Panc1 (cell line): Measurements from ENCODE around the gene KMT2D. TPM values are rescaled to one million over a fixed set of nuclear protein-coding genes. Genes with fewer than 3 reads are reported as not detected.

ENCODE experiments used
- ATAC-seq: fragments of 200-7000 bp; cut with Tn5 transposase; 2 replicates; pipeline ENCODE4 v1.9.1; 2020; ENCODE audit warnings: mild to moderate bottlenecking, moderate library complexity
- BruUV-seq: library from RNA; stranded (reverse); fragments of 400-500 nt; replicated peaks from 2 replicates; lab custom pipeline; 2021; lab: Mats Ljungman, UMichigan
- CTCF ChIA-PET: fragments of 300-600 bp; sonication (Branson Sonifier 250); formaldehyde crosslinking; loops from one replicate; lab custom pipeline; 2022; ENCODE audit warnings: antibody characterized with exemption; lab: Charles Lee
- POLR2A ChIA-PET: fragments of 300-600 bp; sonication (Branson Sonifier 250); formaldehyde crosslinking; loops from one replicate; lab custom pipeline; 2022; ENCODE audit warnings: antibody characterized with exemption; lab: Charles Lee
- DNase-seq: peaks from one replicate; pipeline ENCODE4 v3.0.0-alpha.2; 2010; ENCODE audit warnings: low read depth, low spot score
- H3K27ac ChIP-seq: 2 replicates; pipeline ENCODE4 v1.5.1; 2011; ENCODE audit warnings: mild to moderate bottlenecking, low read length, inconsistent platforms
- H3K27me3 ChIP-seq: fragments of 200-500 bp; sonication (Bioruptor generic); 2 replicates; pipeline ENCODE4 v1.6.0; 2014; ENCODE audit warnings: low read length, inconsistent platforms; ENCODE audit not compliant: control insufficient read depth, insufficient read depth
- H3K36me3 ChIP-seq: fragments of 200-500 bp; sonication (Bioruptor generic); 2 replicates; pipeline ENCODE4 v1.5.1; 2014; ENCODE audit warnings: inconsistent platforms, mild to moderate bottlenecking, low read length, moderate library complexity; ENCODE audit not compliant: control insufficient read depth, insufficient read depth
- H3K4me1 ChIP-seq: 2 replicates; pipeline ENCODE4 v1.5.1; 2011; ENCODE audit warnings: inconsistent platforms, mild to moderate bottlenecking, low read length, moderate library complexity; ENCODE audit not compliant: control insufficient read depth, insufficient read depth
- H3K4me3 ChIP-seq, 2 experiments: 2 replicates each; pipeline ENCODE4 v1.5.1; 2011 to 2012; ENCODE audit warnings: low read depth in 2 of 2, low read length in 2 of 2, mild to moderate bottlenecking in 2 of 2, inconsistent platforms in 1 of 2, moderate library complexity in 1 of 2
- H3K9me3 ChIP-seq: fragments of 200-500 bp; sonication (Bioruptor generic); 2 replicates; pipeline ENCODE4 v1.5.1; 2014; ENCODE audit warnings: low read depth, mild to moderate bottlenecking, inconsistent platforms, low read length, moderate library complexity; ENCODE audit not compliant: control insufficient read depth, insufficient read depth
- POLR2AphosphoS5 ChIP-seq: IDR thresholded peaks from 2 replicates; pipeline ENCODE4 v1.6.1; 2012; ENCODE audit warnings: mild to moderate bottlenecking, low read depth, low read length, moderate library complexity
- SIN3A ChIP-seq: IDR thresholded peaks from 2 replicates; pipeline ENCODE4 v1.6.1; 2012; ENCODE audit warnings: low read depth, mild to moderate bottlenecking, low read length, moderate library complexity, borderline replicate concordance; ENCODE audit not compliant: insufficient read depth
- TCF7L2 ChIP-seq: IDR thresholded peaks from 2 replicates; pipeline ENCODE4 v1.6.1; 2011; ENCODE audit warnings: mild to moderate bottlenecking, low read depth, low read length, inconsistent platforms
- in situ Hi-C: cut with HindIII; loops from 2 replicates; pipeline ENCODE4 v1.10.0; 2016; ENCODE audit warnings: low sequenced_read_pairs, low pct_unique_long_range_greater_than_20kb
- intact Hi-C: fragments of 100-400 bp; cut with micrococcal nuclease; formaldehyde crosslinking; loops from one replicate; pipeline ENCODE4 v1.10.0; 2022; ENCODE audit not compliant: unreplicated experiment
- total RNA-seq: library from RNA; stranded (reverse); gene quantifications from one replicate; pipeline ENCODE4 v1.2.1, GENCODE V29; 2021; ENCODE audit not compliant: unreplicated experiment
- TF ChIP-seq, protein P1 (sequence below): fragments of 450-650 bp; IDR thresholded peaks from 2 replicates; pipeline ENCODE4 v1.5.1; 2017; ENCODE audit warnings: mild to moderate bottlenecking
- TF ChIP-seq, protein P2 (sequence below), 2 experiments: IDR thresholded peaks; 2 replicates each; pipeline ENCODE4 v1.6.1; 2011 to 2012; ENCODE audit warnings: low read depth in 2 of 2, control low read depth in 1 of 2, low read length in 1 of 2, mild to moderate bottlenecking in 1 of 2, moderate library complexity in 1 of 2; ENCODE audit not compliant: insufficient read depth in 1 of 2

Gene KMT2D
- total RNA-seq, 1 experiment from 2014 or later, result 64.7 TPM

DNA sequence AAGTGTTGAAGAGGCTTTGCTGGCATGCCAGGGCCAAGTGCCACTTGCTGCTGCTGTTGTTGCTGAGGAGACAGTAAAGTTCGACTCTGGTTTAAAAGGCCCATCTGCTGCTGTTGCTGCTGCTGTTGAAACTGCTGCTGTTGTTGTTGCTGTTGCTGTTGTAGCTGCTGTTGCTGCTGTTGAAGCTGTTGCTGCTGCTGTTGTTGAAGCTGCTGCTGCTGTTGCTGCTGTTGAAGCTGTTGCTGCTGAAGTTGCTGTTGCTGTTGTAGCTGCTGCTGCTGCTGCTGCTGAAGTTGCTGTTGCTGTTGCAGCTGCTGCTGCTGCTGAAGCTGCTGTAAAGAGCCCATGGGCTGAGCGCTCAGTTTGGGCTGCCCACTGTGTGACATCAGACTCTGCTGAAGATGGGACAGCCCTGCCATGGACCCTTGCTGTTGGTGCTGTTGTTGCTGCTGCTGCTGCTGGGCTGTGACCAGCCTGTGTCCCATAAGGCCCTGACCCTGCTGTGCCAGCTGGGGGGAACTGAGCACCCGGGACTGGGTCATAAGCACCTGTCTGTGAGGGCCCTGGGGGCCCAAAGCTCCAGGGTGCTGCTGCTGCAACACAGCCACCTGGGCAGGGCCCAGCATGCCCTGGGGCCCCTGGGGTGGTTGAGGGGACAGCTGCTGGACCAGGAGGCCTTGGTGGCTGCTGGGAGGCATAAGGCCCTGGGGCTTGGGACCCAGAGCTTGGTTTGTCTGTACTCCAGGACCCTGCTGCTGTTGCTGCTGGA lies 27.7 kb downstream of the KMT2D start:
- intact Hi-C loops, result no loop called here
- in situ Hi-C loops, result no loop called here
- DNase-seq, result no peak
- CTCF ChIA-PET, result no interaction called here
- TF ChIP-seq TCF7L2, result no peak
- TF ChIP-seq, protein P1, sequence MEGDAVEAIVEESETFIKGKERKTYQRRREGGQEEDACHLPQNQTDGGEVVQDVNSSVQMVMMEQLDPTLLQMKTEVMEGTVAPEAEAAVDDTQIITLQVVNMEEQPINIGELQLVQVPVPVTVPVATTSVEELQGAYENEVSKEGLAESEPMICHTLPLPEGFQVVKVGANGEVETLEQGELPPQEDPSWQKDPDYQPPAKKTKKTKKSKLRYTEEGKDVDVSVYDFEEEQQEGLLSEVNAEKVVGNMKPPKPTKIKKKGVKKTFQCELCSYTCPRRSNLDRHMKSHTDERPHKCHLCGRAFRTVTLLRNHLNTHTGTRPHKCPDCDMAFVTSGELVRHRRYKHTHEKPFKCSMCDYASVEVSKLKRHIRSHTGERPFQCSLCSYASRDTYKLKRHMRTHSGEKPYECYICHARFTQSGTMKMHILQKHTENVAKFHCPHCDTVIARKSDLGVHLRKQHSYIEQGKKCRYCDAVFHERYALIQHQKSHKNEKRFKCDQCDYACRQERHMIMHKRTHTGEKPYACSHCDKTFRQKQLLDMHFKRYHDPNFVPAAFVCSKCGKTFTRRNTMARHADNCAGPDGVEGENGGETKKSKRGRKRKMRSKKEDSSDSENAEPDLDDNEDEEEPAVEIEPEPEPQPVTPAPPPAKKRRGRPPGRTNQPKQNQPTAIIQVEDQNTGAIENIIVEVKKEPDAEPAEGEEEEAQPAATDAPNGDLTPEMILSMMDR, result no peak
- TF ChIP-seq POLR2AphosphoS5, result no peak; the same call in 1 of the 2 replicates
- TF ChIP-seq, protein P2, sequence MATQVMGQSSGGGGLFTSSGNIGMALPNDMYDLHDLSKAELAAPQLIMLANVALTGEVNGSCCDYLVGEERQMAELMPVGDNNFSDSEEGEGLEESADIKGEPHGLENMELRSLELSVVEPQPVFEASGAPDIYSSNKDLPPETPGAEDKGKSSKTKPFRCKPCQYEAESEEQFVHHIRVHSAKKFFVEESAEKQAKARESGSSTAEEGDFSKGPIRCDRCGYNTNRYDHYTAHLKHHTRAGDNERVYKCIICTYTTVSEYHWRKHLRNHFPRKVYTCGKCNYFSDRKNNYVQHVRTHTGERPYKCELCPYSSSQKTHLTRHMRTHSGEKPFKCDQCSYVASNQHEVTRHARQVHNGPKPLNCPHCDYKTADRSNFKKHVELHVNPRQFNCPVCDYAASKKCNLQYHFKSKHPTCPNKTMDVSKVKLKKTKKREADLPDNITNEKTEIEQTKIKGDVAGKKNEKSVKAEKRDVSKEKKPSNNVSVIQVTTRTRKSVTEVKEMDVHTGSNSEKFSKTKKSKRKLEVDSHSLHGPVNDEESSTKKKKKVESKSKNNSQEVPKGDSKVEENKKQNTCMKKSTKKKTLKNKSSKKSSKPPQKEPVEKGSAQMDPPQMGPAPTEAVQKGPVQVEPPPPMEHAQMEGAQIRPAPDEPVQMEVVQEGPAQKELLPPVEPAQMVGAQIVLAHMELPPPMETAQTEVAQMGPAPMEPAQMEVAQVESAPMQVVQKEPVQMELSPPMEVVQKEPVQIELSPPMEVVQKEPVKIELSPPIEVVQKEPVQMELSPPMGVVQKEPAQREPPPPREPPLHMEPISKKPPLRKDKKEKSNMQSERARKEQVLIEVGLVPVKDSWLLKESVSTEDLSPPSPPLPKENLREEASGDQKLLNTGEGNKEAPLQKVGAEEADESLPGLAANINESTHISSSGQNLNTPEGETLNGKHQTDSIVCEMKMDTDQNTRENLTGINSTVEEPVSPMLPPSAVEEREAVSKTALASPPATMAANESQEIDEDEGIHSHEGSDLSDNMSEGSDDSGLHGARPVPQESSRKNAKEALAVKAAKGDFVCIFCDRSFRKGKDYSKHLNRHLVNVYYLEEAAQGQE (IDR thresholded peaks at IDR 0.05; ENCODE audit: insufficient read depth in 1 of 2, low read depth in 2 of 2, low read length in 1 of 2), result no peak
- TF ChIP-seq SIN3A, result no peak
- Histone ChIP-seq H3K4me1 (no peaks in the 10 kb centered on the region), H3K9me3 (no peaks in the 10 kb centered on the region), H3K27ac (no peak overlapping the region), H3K4me3 (no peak overlapping the region), H3K36me3 (peaks cover 7% of the 10 kb centered on the region), H3K27me3 (no peaks in the 10 kb centered on the region)
- POLR2A ChIA-PET, result interaction anchor here (0.5 kb wide), 1 partner anchor 82 kb away, joined by 5 read pairs; no protein-coding TSS in a partner anchor
- no TSS peak for BruUV-seq
- no peak for ATAC-seq

DNA sequence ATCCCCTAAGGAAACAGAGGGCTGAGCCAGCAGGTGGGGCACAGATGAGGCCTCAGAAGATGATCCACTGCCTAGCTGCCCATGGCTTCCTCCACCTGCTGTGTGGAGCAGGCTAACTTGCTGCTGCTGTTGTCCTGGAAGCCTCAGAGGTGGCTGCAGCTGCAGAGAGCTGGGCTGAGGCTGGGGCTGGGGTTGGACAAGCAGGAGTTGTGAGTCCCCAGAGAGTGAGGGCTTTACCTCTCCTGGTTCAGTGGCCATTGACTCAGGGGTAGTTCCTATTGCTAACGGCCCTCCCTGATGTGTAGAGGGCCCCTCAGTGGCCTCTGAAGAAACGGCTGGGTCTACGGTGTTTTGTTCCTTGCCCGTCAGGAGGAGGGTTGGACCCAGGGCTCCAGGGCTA lies 28.3 kb downstream of the KMT2D start:
- ATAC-seq (no peak), DNase-seq (no peak)
- ChIA-PET POLR2A (interaction anchor here (0.5 kb wide), 1 partner anchor 82 kb away, joined by 5 read pairs; no protein-coding TSS in a partner anchor), CTCF (no interaction called here)
- Histone ChIP-seq H3K9me3 (no peaks in the 10 kb centered on the region), H3K4me3 (no peak overlapping the region), H3K36me3 (peaks cover 7% of the 10 kb centered on the region), H3K27me3 (no peaks in the 10 kb centered on the region), H3K4me1 (no peaks in the 10 kb centered on the region), H3K27ac (no peak overlapping the region)
- intact Hi-C loops, result no loop called here
- TF ChIP-seq, protein P2 (IDR thresholded peaks at IDR 0.05; ENCODE audit: insufficient read depth in 1 of 2, low read depth in 2 of 2, low read length in 1 of 2), result no peak
- TF ChIP-seq POLR2AphosphoS5, result no peak
- TF ChIP-seq TCF7L2, result no peak
- TF ChIP-seq SIN3A, result no peak
- BruUV-seq, result no TSS peak
- in situ Hi-C loops, result no loop called here
